GM21576 (cell line): ENCODE data around the gene C16orf74.

Experiments
- ATAC-seq: cut with Tn5 transposase; IDR thresholded peaks from one replicate; pipeline ENCODE4 v1.9.1; 2021; ENCODE audit warnings: mild to moderate bottlenecking, moderate library complexity; ENCODE audit not compliant: unreplicated experiment

The C16orf74 gene

DNA sequence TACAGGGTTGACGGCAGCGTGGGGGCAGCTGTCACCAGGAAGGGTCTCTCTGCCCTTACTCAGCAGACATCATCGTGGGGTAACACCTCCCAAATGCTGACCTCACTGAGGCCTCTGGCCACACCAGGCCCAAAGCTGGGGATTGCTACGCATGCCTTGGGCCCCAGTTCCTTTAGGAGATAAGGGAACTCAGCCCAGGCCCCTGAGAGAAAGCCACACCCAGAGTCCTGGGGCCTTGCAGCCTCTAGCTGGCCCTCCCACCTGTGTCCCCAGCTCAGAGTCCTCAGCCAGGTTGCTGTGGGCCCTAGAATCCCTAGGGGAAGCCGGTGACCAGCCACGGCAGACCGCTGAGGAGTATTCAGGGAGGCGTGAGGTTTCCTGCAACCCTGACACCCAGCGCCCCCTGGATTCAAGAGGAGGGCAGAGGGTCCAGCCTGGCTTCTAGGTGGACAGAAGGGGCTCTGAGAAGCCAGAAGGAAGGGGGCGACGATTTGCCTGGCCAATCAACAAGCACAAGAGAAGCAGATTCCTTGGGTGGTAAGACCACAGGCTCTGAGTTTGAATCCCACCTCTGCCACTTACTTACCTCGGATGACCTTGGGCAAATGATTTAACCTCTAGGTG lies 51.8 kb downstream of the C16orf74 start:
- no peak for ATAC-seq

DNA sequence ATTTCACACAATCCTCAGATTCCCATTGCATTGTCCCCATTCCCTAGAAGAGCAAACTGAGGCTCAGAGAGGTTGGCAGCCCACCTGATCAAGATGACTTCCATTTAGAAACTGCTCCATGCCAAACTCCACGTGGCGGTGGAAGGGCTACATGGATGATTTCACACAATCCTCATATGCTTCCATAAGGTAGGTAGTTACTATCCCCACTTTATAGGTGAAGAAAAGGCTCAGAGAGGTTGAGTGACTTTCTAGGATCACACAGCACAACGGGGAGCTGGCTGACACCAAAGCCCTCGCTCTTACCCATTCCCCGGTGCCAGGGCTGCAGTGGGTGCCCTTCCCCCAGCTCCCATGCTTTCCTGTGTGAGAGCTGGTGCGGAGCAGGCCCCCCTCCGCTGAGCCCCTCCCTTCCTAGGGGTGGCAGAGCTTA lies 52.4 kb downstream of the C16orf74 start:
- ATAC-seq: no peak

DNA sequence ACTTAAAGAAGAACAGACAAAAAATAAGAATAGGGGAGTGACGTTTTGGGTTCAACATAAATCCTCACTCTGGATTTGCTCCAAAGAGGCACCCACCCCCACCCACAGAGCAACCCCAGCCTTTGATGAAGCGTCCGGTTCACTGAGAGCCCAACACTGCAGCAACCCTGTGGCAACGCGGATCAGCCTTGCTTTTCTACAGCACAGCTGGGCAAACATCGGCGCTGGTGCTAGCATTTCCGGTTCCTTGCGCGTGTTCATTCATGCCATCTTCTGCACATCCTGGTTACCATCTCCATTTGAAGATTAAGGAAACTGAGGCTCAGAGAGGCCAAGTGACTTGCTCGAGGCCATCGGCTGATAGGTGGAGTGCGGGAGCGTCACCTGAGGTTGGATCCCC lies 53.5 kb downstream of the C16orf74 start:
- ATAC-seq: no peak

DNA sequence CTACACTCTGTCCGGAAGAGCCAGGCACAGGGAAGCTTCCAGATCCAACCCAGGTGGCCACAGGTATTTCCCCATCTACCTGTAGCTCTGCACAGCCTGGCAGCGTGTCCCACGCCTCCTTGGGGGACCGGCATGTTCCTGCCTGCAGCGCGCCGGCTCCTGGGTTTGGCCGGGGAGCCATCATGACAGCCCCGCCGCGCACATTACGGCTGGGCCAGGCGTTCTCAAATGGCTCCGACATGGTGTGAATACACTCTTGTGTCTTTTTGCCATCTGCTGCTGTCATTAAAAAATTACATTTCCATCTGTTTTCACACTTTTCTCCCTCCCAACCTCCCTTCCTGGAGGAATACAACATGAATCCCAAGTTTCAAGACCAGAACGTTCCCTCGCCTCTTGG lies 54.1 kb downstream of the C16orf74 start:
- no peak for ATAC-seq

DNA sequence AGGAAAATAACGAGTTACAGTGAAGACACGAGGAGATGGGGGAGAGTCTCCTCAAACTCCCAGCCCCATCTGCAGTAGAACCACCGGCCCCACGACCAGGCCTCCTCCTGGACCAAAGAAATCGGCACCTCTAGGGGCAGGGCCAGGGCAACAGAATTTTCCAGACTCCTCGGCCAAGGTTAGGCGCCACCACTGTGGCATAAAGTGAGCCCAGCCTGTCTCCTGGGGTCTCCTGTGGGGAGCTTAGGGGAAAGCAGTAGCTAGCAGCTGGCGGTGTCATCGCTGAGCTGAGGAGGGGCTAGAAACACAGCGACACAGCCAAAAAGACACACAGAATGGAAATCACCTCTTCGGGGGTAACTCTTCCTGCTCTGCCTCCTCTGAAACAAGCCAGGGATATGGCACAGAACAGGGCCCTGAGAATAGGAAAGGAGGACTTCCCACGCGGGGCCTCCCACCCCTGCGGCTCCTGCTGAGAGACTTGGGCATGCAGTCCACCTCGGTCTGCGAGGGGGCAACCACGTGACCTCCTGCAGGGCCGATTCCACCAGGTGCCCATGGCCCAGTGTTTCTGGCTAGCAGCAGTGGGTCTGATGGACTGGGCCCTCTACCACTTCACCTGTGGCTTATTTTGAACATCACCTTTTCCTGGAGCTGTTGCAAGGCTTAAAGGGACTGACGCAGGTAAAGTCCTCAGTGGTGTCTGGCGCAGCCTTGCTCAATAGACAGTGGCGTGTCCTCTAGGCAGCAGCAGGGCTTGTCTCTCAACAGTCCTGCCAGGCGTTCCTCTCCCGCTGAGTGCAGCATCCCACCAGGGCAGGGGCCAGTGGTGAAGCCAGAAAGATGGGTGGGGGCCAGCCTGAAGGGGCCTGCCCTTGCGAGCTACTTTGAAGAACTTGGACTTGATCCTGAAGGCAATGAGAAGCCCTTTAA lies 55.4 kb downstream of the C16orf74 start:
- ATAC-seq: no peak

GRCh38 chr16:85690469-85691064 lies 60.3 kb downstream of the C16orf74 start:
- ATAC-seq: no peak

- no peak for ATAC-seq
Measured at GRCh38 chr16:85689950-85690320, 61.0 kb downstream of the C16orf74 start.

GRCh38 chr16:85689285-85689949 lies 61.5 kb downstream of the C16orf74 start:
- ATAC-seq: no peak

DNA sequence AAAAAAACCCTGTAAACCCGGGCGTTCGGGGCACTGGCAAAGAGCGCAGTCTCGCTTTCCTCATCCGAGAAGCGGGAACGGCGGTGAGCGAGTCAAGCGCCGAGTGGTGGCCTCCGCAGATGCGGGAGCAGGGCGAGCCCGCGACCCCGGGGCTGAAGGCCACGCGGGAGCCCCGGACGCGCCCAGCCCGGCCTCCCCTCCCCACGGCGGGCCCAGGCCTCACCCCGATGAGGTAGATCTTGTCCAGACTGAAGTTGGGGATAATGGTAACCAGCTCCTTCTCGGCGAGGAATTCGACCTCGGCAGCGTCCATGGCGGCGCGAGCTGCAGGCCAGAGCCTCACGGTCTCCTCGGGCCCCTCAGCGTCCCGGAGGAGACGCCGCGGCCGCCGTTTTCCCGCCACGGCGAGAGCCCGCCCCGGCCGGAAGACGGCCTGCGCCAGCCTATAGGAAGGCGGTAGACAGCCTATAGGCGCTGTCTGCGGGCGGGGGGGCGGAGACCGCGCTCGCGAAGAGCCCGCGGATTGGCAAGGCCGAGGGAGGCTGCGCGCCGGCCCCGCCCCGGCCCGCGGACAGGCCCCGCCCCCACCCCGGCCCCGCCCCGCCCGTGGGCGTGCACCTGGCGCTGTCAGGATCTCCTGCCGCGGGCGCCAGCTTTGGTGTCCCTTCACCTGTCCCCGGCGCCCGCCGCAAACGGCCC lies 62.2 kb downstream of the C16orf74 start, which contains the start of gene GINS2:
Gene GINS2 (minus strand): TSS at position 369 of the 699 bp plus-strand sequence. CDS start 56 bp downstream, at position 313.
- peak; percentile 87 for ATAC-seq

DNA sequence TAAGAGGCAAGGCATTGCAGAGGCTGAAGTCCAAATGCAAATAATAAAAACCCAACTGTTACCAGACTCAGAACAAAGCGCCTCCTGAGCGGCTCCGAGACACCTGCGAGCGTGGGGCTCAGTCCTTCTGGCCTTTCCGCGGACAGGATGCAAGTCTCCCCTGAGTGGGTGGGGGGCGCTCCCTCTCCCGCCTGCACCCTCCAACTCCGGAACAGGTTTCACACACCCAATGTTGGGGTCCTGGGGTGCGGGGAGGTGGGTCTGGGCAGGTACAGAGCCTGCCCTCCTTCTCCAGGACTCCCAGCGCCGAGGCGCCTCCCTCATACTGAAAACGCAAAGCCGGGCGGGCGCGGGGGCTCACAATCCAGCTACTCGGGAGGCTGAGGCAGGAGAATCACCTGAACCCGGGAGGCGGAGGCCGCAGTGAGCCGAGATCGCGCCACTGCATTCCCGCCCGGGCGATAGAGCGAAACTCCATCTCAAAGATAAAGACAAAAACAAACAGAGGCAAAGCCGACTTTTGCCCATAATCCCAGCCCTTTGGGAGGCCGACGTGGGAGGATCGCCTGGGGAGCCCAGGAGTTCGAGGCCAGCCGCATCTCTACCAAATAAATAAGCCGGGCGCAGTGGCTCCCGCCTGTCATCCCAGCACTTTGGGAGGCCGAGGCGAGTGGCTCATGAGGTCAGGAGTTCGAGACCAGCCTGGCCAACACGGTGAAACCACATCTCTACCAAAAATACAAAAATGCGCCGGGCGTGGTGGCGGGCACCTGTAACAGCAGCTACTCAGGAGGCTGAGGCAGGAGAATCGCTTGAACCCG lies 63.0 kb downstream of the C16orf74 start:
- ATAC-seq: no peak

GRCh38 chr16:85686912-85687591 lies 63.8 kb downstream of the C16orf74 start:
- ATAC-seq: no peak

DNA sequence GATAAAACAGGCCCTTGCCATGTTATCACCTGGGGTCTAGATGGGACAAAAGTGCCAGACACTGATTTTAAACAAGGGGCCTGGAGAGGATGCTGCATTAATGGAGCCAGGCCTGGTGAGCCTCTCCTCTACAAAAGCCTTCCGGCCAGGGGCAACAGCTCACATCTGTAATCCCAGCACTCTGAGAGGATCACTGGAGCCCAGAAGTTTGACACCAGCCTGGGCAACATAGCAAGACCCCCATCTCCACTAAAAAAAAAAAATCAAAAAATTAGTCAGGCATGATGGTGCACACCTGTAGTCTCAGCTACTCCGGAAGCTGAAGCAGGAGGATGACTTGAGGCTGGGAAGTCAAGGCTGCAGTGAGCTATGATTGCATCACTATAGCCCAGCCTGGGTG lies 65.6 kb downstream of the C16orf74 start:
- ATAC-seq: no peak

DNA sequence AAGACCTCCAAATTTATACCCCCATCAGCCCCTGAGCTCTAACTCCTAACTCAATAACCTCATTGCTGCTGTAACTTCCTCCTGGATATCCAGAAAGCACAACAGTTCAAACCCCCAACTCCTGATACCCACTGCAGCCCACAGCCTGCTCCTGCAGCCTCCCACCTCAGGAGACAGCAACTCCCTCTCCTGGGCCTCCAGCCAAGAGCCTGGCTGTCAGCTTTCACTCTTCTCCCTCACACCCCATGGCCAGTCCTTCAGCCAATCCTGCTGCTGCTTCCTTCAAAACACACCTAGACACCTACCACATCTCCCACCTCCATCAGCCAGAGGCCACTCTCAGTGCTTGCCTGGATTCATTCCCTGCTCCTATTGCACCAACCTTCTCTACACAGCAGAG lies 67.5 kb downstream of the C16orf74 start:
- ATAC-seq: no peak

- no peak for ATAC-seq
Measured at GRCh38 chr16:85682516-85682915, 68.4 kb downstream of the C16orf74 start.

DNA sequence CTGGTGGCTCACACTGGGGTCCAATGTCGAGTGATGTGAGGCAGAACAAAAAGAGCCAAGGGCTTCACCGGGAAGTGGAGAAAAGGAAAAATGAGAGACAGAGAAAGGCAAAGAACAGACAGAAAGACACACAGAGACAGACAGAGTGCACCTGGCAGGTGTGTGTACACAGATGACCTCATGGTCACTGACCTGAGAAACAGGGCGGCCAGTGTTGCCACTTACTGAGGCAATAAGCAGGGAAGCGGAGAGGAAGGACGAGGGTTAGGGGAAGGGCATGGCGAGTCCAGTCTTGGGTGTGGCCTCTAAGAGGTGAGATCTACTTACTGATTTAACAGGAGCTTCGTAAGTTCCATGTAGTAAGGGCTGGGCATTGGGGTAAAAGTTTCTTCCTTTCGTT lies 69.6 kb downstream of the C16orf74 start:
- no peak for ATAC-seq

DNA sequence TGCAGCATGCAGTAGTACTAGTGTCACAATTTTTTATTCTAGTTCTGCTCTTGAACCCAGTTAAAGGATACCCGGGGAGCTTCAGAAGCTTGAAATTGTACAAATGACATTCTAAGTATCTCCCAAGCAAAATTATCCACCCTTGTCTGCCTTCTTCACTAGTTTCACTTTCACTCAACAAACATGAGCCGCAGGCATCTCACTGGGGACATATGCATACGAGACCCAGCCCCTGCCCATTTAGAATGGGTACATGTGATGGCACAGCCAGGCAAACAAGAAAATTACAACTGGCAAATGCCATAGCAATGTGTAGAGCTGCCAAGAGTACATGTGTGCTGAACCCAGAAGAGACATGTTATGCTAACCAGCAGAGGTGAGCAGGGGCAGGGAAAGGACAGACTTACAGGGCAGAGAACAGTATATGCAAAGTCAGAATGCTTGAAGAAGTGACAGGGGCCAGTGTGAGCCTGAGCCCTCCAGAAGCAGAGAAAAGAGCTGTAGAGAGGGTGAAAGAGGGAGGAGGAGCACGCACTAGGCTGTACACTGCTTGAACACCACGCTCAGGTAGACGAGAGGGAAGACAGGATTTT lies 70.4 kb downstream of the C16orf74 start:
- ATAC-seq: no peak

GRCh38 chr16:85679870-85680269 lies 71.0 kb downstream of the C16orf74 start:
- no peak for ATAC-seq

DNA sequence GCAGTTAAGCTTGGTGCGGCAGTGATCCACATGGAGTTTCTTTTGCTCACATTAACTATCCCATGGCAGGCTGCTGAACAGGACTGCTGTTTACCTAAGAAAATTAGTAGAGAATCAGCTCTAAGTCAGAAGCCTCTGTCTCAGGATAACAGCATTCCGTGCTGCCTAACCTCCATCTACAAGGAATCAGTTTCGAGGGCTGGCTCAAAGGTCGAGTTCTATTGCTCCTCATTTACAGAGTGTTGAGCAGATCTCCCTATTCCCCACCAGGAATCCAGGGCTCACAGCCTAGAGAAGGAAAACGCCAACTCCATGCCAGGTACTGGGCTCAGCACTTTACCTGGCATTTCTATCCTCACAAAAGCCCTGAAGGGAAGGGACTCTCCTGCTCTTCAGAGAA lies 72.1 kb downstream of the C16orf74 start:
- ATAC-seq: no peak

- ATAC-seq: no peak
Measured at GRCh38 chr16:85678016-85678415, 72.9 kb downstream of the C16orf74 start.
